H54 (cell line): ENCODE data around the gene DCLRE1C.
"Not testable (repeated sequence)": the region's sequence is repeated elsewhere in the genome, so short reads cannot be mapped to it uniquely, and the experiment has no call there.

ENCODE experiments used
- DNase-seq: peaks from one replicate; pipeline ENCODE4 v3.0.0; 2011; ENCODE audit warnings: low spot score, mixed read lengths; ENCODE audit not compliant: insufficient read length
- FAIRE-seq: peaks from 3 replicates; lab custom pipeline; 2011; peaks lifted over from hg19 to GRCh38; lab: Jason Lieb, UNC
- POLR2A ChIP-seq: IDR thresholded peaks from 2 replicates; pipeline ENCODE4 v1.6.1; 2011; ENCODE audit warnings: low read depth, mild to moderate bottlenecking, low read length

The DCLRE1C gene

GRCh38 chr10:14954001-14954770 lies at the start of gene DCLRE1C:
Gene DCLRE1C, minus strand, starts transcription at chr10:14954096. Its CDS starts 86 bp downstream, at chr10:14954010.
- DNase-seq (peak; percentile 88), FAIRE-seq (no peak)
- peak; percentile 53 for TF ChIP-seq POLR2A

- no peak for TF ChIP-seq POLR2A
- DNase-seq (no peak), FAIRE-seq (no peak)
Measured at GRCh38 chr10:14995964-14996565, 42.2 kb upstream of the DCLRE1C start.

- not testable (repeated sequence) for DNase-seq, FAIRE-seq
Measured at GRCh38 chr10:14993500-14994455, 39.9 kb upstream of the DCLRE1C start.

- not testable (repeated sequence) for FAIRE-seq, DNase-seq
Measured at GRCh38 chr10:14992336-14992735, 38.4 kb upstream of the DCLRE1C start.

GRCh38 chr10:14991035-14991749 lies 37.3 kb upstream of the DCLRE1C start:
- not testable (repeated sequence) for DNase-seq, FAIRE-seq

- not testable (repeated sequence) for DNase-seq, FAIRE-seq
Measured at GRCh38 chr10:14989552-14989951, 35.7 kb upstream of the DCLRE1C start.

- no peak for DNase-seq
- no peak for TF ChIP-seq POLR2A
- no peak for FAIRE-seq
Measured at GRCh38 chr10:14982744-14983143, 28.8 kb upstream of the DCLRE1C start.

GRCh38 chr10:14975672-14976273 lies 21.9 kb upstream of the DCLRE1C start:
- DNase-seq (no peak), FAIRE-seq (no peak)
- TF ChIP-seq POLR2A, result no peak

GRCh38 chr10:14974153-14974998 lies 20.5 kb upstream of the DCLRE1C start:
- not testable (repeated sequence) for FAIRE-seq

GRCh38 chr10:14971867-14972448 lies 18.1 kb upstream of the DCLRE1C start:
- TF ChIP-seq POLR2A, result no peak
- no peak for DNase-seq
- FAIRE-seq, result no peak

More at GRCh38 chr10:14974153-14974998, 20.5 kb upstream of the DCLRE1C start:
- DNase-seq, result not testable (repeated sequence)

GRCh38 chr10:14967897-14968296 lies 14.0 kb upstream of the DCLRE1C start:
- FAIRE-seq (no peak), DNase-seq (no peak)
- TF ChIP-seq POLR2A, result no peak
